Superior temporal gyrus (tissue), 1 donor: ENCODE data around the gene CSNK1G2.

Experiments
- DNase-seq: peaks from one replicate; pipeline ENCODE4 v3.0.0-alpha.2; 2016; ENCODE audit errors: extremely low spot score

Gene CSNK1G2

DNA sequence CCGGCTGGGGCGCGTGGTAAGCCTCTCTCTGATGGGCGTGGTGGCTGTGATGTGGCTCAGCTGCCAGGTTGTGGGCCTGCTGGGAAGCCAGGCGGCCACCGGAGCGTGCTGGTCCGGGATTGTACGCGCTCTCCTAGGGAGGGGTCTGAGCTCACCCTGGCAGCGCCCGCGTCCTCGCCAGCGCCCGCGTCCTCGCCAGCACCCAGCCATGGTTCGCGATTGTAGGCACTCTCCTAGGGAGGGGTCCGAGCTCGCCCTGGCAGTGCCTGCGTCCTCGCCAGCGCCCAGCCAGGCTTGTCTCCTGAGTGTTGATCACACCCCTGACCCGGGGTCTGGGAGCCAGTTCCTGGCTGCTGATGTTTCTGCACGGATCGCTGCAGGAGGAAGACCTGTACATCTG lies 22.0 kb upstream of the CSNK1G2 start:
- no peak for DNase-seq

DNA sequence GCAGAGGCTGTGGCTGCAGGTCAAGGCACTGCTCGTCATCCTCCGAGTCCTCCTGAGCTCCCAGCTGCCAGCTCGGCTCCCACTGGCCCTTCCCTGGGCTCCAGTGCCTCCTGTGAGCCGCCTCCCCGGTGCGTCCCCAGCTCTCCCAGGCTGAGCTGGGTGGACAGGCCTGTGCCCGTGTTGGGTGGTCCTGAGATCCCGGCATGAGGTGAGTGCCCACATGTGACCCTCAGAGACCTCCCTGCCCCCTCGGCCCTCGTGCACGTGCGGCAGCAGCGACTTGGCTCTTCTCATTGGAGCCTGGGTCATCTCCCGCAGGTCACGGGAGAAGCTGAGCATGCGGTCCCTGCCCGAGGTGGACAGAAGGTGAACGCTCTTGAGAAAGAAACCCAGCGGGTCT lies 20.3 kb upstream of the CSNK1G2 start:
- no peak for DNase-seq

DNA sequence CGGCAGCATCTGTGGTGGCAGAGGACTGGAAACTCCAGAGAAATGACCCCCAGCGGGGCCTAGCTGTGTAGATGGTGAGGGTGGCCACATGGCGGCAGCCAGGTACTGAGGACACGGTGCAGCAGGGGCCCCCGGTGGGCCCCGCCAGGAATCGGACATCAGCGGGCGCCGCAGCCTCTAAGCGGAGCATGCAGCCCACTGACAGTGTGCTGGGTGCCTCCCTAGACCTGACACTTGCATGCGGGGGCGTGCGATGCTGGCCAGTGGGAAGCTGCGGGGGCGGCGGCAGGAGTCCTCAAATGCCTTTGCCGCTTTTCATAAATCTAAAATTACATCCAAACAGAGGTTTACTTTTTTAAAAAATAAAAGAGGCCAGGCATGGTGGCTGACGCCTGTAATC lies 19.6 kb upstream of the CSNK1G2 start:
- DNase-seq = no peak

DNA sequence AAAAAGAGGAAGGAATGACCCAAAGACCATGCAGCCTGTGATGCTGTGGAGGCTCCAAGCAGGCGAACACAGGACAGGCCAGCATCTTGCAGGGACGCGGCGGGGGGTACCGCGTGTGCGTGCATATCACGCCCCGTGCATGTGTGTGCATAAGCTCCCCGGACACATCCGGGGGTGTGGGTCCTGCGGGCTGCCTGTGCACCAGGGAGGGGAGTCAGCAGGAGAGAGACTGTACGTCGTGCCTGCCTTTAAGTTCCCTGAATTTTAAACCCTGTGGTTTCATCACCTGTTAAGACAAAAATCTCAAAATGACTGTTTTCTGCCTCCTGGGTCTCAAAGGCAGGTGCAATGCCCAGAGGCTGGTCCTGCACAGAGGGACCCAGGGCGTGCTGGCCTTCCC lies 19.1 kb upstream of the CSNK1G2 start:
- DNase-seq = no peak

DNA sequence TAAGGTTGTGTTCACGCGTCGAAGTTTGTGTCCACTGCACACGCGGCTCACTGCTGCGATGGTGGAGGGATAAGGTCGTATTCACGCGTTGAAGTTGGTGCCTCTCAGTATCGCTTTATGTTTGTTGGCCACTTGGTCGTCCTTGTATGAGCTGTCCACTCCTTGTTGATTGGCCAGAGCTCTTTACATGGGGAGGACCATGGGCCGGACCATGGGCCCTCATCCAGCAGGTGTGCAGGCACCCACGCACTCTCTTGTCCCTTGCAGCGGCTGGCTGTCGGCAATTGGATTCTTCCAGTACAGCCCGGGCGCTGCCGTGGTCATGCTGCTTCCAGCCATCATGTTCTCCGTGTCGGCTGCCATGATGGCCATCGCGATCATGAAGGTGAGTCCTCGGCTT lies 18.2 kb upstream of the CSNK1G2 start:
- DNase-seq = no peak

DNA sequence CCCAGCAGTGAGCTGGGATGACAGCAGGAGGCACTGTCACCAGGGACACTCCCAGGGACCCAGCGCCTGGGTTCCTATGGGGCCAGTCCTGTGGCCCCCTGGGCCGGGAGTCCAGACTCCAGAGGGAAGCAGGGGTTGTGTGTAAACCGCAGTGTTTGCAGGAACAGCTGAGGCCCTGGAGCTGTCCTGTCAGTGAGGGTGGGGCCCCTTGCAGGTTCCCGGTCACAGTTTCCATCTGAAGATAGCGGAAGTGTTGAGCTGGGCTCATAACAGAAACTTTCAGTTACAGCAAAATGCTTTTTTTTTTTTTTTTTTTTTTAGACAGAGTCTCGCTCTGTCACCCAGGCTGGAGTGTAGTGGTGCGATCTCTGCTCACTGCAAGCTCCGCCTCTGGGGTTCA lies 17.7 kb upstream of the CSNK1G2 start:
- no peak for DNase-seq

DNA sequence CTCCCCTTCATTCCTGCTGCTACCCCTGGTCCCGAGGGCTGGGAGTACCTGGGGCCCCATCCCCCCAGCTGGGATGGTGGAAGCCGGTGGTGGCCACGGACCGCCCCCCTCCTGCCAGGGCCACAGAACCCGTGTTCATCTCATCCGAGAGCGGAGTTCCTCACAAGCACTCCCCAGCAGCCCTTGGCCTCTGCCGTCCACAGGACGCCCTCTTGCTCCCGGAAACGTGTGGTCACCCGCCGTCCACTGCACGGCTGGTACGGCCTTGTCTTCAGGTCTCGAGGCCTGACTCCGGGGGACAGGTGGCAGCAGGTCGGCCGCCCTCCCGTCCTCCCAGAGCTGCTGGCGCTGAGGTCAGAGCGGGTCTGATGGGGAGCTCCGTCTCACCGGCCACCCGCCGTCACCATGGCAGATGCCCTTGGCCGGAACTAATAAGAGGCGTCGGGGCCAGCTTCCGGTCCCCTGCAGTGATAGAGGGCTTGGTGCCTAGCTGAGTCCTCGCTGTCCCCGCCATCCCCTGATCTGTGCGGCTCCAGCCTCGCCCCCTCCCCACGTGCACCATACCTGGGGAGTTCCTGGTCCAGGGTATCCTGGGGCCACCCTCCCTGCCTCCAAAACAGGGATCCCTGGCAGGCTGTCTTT lies 16.5 kb upstream of the CSNK1G2 start:
- no peak for DNase-seq

DNA sequence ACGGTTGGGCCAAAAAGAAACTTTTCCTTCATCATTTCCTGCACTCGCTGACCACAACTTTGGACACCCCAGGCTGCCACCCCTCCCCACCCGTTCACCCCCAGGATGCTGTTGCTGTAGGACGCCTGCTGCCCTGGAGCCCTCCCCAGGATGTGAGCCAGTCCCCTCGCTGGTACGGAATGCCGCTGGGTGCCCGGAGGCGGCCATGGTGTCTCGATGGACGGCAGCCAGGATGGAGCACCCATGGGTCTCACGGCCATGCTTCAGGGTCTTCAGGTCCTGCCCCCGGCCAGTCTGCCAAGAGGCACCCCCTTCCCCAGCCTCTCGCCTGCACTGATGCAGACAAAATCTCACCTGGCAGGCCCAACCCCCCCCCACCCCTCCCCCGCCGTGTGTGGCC lies 15.4 kb upstream of the CSNK1G2 start:
- no peak for DNase-seq

DNA sequence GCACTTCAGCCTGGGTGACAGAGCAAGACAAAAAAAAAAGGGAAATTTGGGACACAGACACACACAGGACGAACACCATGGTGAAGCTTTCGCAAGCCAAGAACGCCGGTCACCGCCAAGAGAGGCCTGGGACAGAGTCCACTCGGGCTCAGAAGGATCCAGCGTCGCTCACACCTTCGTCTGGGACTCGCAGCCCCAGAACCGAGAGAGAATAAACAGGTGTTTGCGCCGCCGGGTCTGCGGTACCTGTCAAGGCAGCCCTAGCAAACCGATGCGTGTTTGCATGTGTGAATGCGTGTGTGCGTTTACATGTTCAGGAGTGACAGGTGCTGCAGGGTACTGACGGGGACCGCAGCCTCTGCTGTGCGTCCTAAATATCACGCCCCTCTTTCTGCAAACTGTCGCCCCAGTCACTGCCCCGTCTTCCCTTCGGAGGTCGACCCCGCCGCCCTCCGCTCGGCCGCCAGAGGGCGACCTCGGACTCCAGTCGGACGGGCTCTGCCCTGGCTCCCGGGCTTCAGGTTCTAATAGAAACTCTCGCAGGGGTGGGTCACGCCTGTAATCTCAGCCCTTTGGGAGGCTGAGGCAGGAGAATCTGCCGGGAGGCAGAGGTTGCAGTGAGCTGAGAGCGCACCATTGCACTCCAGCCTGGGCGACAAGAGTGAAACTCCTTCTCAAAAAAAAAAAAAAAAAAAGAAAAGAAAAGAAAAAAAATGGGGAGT lies 11.8 kb upstream of the CSNK1G2 start:
- DNase-seq = peak; percentile 81

DNA sequence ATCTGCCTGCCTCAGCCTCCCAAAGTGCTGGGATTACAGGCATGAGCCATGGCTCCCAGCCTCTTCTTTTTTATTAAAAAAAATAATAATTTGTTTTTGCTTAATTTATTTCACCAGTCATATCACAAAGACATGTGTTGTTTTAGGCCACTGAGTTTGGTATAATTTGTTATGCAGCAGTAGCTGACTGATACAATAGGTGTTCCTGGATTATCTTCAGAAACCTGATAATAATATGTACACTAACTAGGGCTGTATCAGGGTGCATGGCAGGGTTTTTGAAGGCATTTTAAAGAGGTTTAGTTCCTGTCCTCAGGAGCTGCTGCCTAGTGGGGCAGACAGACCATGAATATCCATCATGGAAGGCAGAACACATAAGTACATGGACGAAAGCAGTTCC lies 9.5 kb upstream of the CSNK1G2 start:
- DNase-seq = no peak

DNA sequence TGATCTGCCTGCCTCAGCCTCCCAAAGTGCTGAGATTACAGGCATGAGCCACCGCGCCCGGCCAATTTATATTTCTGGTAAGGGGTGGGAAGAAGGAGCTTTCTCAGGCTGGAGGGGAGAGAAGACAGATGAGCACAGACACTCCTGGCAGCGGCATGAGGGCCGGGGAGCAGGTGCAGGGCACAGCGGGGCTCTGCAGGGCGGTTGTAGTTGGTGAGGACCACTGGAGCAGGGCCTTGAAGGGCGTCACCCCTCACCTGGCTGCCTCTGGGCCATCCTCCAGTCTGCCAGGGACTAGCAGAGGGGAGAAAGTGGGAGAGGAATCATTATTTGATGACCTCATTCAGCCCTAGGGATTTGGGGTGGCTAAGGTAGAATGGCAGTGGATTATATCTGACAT lies 8.6 kb upstream of the CSNK1G2 start:
- no peak for DNase-seq

DNA sequence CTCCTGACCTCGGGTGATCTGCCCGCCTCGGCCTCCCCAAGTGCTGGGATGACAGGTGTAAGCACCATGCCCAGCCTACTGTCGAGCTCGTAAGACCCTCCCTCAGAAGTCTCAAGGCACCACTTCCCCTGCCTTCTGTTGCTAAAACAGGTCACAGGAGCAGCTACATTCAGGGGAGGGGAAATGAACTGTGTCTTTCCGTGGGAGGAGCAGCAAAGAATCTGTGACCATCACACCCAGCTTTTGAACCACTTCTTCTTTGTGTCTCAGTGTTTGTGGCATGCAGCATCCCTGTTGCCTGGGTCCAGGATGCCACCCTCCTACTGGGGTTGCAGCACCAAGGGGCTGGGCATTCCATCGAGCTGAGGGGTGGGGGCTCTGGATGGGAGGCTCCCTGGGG lies 7.7 kb upstream of the CSNK1G2 start:
- no peak for DNase-seq

DNA sequence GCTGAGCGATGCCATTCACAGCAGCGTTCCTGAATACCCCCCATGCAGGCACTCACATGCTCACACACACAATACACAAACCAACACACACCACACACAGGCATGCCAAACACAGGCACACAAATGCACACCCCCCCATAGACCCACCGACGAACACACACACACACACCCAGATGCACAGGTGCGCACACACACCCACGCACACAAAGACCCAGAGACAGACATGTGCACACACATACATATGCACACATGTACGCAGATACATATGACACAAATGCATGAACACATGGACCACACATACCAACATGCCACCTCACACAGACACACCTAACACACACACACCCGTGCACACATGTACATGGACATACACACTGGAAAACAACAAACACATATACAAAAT lies 7.0 kb upstream of the CSNK1G2 start:
- no peak for DNase-seq

DNA sequence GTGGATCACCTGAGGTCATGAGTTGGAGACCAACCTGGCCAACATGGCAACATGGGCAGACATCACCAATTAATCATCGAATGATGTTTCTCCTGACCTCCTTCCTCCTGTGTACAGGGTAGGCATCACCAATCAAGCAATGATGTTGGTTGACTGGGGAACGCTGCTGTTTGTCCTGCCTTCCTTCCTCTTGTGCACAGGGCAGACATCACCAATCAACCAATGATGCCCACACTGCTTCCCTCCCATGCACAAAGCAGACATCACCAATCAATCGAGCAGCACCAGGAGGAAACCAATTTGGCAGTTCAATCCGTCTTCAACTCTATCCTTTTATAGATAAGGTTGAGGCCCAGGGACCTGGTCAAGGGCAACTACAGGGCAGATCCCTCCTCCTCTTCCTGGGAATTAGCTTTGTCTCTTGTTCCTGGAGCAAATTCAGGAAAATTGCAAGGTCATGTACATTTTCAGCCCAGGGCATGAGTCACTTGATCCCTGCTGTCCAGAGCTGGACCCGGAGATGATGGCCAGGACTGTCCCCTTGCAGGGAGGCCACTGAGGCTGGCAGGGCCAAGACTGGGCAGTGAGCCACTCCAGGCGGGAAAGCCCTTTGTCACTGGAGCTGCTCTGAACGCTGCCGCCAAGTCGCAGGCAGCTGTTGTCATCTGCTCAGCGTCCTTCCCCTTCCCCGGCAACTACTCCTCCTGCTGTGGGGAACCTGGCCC lies 5.3 kb upstream of the CSNK1G2 start:
- DNase-seq = no peak

DNA sequence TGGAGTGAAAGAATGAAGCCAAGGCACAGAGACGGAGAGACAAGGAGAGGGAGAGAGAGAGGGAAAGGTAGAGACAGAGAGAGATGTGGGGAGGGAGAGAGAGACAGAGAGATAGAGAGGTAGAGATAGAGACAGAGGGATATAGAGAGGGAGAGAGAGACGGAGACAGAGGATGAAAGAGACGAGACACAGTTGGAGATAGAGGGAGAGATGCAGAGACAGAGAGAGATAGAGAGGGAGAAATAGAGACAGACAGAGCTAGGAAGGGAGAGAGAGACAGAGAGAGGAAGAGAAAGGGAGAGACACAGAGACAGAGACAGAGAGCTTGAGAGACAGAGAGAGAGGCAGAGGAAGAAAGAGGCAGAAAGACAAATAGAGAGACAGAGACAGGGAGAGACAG lies 4.5 kb upstream of the CSNK1G2 start:
- DNase-seq = no peak

DNA sequence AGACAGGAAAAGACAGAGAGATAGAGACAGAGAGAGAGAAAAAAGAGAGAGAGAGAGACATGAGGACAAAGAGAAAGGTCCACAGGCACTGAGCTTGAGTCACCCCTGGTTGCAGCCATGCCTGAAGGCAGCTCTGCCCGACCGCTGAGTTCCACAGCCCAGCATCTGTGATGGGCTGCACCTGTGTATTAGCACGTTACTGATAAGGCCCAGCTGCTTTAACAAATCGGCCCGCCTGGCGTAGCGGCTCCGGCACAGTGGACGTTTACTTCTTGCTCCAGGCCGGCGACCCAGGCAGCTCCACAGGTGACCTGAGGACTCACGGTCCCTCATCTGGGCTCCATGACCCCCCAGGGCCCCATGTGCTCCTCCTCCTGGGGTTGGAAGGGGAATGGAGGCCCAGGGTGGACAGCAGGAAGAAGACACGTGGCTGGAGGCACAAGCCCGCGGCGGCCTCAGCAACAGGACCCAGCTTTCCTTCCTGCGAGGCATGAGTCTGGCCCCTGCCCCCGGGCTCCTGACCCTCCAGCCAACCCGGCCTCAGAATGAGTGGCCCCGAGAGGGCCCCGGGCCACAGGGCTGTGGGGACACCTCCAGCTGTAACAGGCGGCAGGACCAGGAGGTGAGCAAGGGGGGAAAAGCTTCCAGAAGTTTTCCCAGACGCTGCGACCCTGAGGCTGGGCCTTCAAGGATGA lies 3.9 kb upstream of the CSNK1G2 start:
- no peak for DNase-seq

DNA sequence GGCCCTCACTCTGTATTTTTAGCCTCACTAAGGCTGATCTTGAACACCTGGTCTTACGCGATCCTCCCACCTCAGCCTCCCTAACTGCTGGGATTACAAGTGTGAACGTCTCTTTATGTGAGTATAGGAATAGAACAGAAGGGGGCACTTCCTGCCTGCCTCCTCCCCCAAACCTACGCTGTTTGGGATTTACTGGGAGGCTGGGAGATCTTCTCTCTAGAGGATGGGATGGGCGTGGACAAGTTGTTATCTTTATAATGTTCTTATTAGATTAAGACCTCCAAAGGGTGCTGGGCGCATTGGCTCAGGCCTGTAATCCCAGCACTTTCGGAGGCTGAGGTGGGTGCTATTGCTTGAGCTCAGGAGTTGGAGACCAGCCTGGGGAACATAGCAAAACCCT lies 2.9 kb upstream of the CSNK1G2 start:
- DNase-seq = no peak

DNA sequence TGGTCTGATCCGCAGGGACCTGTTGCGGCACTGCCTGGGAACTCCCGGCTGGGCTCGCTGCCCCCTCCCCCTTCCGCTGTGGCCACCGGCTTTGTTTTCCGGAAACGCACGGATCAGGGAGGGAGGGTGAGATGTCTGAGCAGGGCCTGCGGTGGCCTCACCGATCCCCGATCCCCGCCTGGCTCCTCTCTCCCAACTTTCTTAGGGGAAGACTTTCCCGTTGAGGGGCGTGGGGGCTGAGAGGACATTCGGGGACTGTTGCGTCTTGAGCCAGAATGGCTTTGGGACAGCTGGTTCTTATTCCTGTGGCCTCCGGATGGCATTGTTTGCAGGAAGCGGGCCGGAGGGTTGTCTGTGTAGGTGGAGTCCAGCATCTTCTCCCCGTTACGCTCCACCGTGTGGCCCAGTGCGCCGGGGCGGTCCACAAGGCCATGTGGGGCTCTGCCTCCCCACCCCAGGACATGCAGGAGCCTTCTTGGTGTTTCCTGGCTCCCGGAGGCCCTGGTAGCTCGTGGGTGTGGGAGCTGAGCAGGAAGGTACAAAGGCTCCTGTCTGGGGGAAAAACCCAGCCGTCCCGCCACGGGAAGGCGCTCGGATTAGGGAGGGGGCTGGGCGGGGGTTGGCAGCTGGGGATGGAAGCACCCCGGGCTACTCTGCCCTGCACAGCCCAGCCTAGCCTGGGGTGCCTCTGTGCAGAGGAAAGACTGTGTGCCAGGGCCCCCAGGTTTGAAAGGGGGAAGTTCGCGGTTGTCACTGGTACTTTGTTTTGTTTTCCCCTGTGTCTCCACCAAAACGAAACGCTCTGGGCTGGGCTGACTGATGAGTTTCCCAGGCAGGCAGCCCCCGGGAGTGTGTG lies 1.3 kb downstream of the CSNK1G2 start:
- DNase-seq = peak; percentile 25

DNA sequence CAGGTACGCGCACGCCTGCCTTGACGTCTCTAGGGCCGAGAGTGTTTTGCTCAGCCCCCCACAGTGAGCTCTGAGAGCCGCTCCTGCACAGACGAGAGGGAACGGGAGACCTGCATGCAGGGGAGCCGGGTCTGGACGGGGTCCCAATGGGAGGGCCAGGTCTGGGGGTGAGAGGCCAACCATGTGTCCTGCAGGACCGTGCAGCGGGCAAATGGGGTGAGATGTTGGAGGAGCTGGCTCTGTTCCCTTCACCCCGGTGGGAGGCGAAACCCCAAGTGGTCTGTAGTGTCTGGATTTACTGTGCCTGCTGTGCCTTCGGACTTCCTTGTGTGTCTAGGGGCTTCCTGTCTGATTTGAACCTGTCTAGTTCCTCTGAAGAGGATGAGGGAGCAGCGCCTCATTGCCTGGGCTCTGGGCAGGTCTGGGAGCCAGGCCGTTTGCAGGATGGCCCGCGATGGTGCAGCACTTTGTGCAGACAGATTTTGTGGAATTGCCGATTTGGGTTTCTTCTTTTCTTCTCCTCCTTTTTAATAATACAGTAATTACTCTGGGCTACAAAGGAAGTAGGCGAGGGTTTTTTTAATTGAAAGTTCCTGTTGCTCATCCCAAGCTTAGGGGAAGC lies 2.1 kb downstream of the CSNK1G2 start:
- DNase-seq = no peak

DNA sequence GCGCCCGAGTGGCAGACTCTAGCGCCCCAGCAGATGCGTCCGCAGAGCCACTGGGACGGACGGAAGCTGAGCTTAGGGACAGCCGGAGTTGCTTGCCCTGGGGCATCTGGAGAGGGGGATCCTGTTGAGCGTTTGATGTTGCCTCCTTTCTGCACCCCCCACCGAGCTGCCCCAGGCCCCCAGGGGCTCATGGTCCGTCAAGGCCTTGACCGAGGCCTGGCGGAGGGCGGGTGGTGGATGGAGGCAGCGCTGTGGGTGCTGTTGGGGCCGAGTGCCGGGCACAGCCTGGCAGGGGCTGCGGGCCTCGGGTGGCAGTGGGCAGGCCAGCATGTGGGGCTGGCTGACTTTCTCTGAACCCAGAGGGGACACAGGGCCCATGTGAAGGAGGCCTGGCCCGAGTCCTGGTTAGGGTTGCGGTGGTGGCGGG lies 2.7 kb downstream of the CSNK1G2 start:
- DNase-seq = no peak
